ENCODE results near the gene NPIPB9. TPM values are rescaled to one million over a fixed set of nuclear protein-coding genes. Genes with fewer than 3 reads are reported as not detected.
"Not testable (repeated sequence)": the region's sequence is repeated elsewhere in the genome, so short reads cannot be mapped to it uniquely, and the experiment has no call there.

NPIPB9 gene
- 1 to 10 TPM; 1.3 to 3.6 (median 2.3) TPM for polyA plus RNA-seq (ENCODE audit: insufficient read length in 4 of 4)

- not testable (repeated sequence) for DNase-seq (ENCODE audit: low read depth in 4 of 4, low spot score in 2 of 4)
These were observed at the start of gene NPIPB9 for GRCh38 chr16:28751487-28751886. TSS of gene NPIPB9 (plus strand) at chr16:28751787.

GRCh38 chr16:28704246-28704645 is 47.3 kb upstream of the NPIPB9 start:
- DNase-seq (ENCODE audit: low read depth in 4 of 4, low spot score in 2 of 4) = not testable (repeated sequence)

GRCh38 chr16:28711220-28712083 is 40.1 kb upstream of the NPIPB9 start, which contains the start of gene EIF3C:
TSS of gene EIF3C (plus strand) at chr16:28711464. CDS start at chr16:28711687, 223 bp downstream.
- DNase-seq (ENCODE audit: low read depth in 4 of 4, low spot score in 2 of 4) = not testable (repeated sequence)

- not testable (repeated sequence) for DNase-seq (ENCODE audit: low read depth in 4 of 4, low spot score in 2 of 4)
These were observed 28.5 kb upstream of the NPIPB9 start for GRCh38 chr16:28722852-28723650.

GRCh38 chr16:28731253-28731652 is 20.3 kb upstream of the NPIPB9 start:
- not testable (repeated sequence) for DNase-seq (ENCODE audit: low read depth in 4 of 4, low spot score in 2 of 4)

- DNase-seq (ENCODE audit: low read depth in 4 of 4, low spot score in 2 of 4) = not testable (repeated sequence)
These were observed 19.0 kb upstream of the NPIPB9 start for GRCh38 chr16:28732455-28733124.

- DNase-seq (ENCODE audit: low read depth in 4 of 4, low spot score in 2 of 4) = not testable (repeated sequence)
These were observed 11.8 kb upstream of the NPIPB9 start for GRCh38 chr16:28739787-28740186.

GRCh38 chr16:28740631-28741030 is 11.0 kb upstream of the NPIPB9 start:
- DNase-seq (ENCODE audit: low read depth in 4 of 4, low spot score in 2 of 4) = not testable (repeated sequence)

GRCh38 chr16:28741295-28741694 is 10.3 kb upstream of the NPIPB9 start:
- not testable (repeated sequence) for DNase-seq (ENCODE audit: low read depth in 4 of 4, low spot score in 2 of 4)

GRCh38 chr16:28746618-28747350 is 4.8 kb upstream of the NPIPB9 start:
- DNase-seq (ENCODE audit: low read depth in 4 of 4, low spot score in 2 of 4) = not testable (repeated sequence)

GRCh38 chr16:28749997-28750465 is 1.6 kb upstream of the NPIPB9 start:
- DNase-seq (ENCODE audit: low read depth in 4 of 4, low spot score in 2 of 4) = not testable (repeated sequence)

GRCh38 chr16:28750469-28751067 is 1.0 kb upstream of the NPIPB9 start:
- DNase-seq (ENCODE audit: low read depth in 4 of 4, low spot score in 2 of 4) = not testable (repeated sequence)

GRCh38 chr16:28781697-28782096 is 30.1 kb downstream of the NPIPB9 start:
- not testable (repeated sequence) for DNase-seq (ENCODE audit: low read depth in 4 of 4, low spot score in 2 of 4)

GRCh38 chr16:28782357-28782756 is 30.8 kb downstream of the NPIPB9 start:
- DNase-seq (ENCODE audit: low read depth in 4 of 4, low spot score in 2 of 4) = not testable (repeated sequence)

GRCh38 chr16:28802235-28803019 is 50.8 kb downstream of the NPIPB9 start:
- peak in 2 of 4 donors; percentile 52 to 77 for DNase-seq (ENCODE audit: low read depth in 4 of 4, low spot score in 2 of 4)

GRCh38 chr16:28807445-28808120 is 56.0 kb downstream of the NPIPB9 start:
- DNase-seq (ENCODE audit: low read depth in 4 of 4, low spot score in 2 of 4) = not testable (repeated sequence)

GRCh38 chr16:28820016-28820415 is 68.4 kb downstream of the NPIPB9 start:
- DNase-seq (ENCODE audit: low read depth in 4 of 4, low spot score in 2 of 4) = no peak

GRCh38 chr16:28820546-28820945 is 69.0 kb downstream of the NPIPB9 start:
- DNase-seq (ENCODE audit: low read depth in 4 of 4, low spot score in 2 of 4) = not testable (repeated sequence)
